Lower leg skin (tissue), 4 donors: ENCODE results near the gene PARK7. TPM values are rescaled to one million over a fixed set of nuclear protein-coding genes. Genes with fewer than 3 reads are reported as not detected.

Experiments
- DNase-seq, 2 donors: peaks; one replicate each; pipeline ENCODE4 v3.0.0-alpha.2; 2019; ENCODE audit warnings: low spot score in 2 of 2
- H3K4me3 ChIP-seq: fragments of 200-600 bp; sonication (generic); 2 replicates; pipeline ENCODE4 v1.5.1; 2017; ENCODE audit warnings: mild to moderate bottlenecking, low read depth; ENCODE audit not compliant: poor library complexity, severe bottlenecking
- POLR2A ChIP-seq, 2 donors: fragments of 450-650 bp; IDR thresholded peaks; one replicate each; pipeline ENCODE4 v1.6.1; 2016 to 2017; ENCODE audit warnings: antibody characterized with exemption in 2 of 2, mild to moderate bottlenecking in 1 of 2, moderate library complexity in 1 of 2
- WGBS, 2 donors: methylation state at CpG; one replicate each; pipeline ENCODE4 v1.1.5; 2018; 5-methylcytosine and 5-hydroxymethylcytosine counted together
- intact Hi-C: fragments of 100-400 bp; cut with DNase I; formaldehyde crosslinking; loops from one replicate; pipeline ENCODE4 v1.15.0; 2023; ENCODE audit warnings: low total_unique reads
- total RNA-seq, 4 donors: library from RNA; depleted of rRNA; stranded (reverse); fragments of >200 nt; gene quantifications; one replicate each; pipeline ENCODE4 v1.1.0, GENCODE V29; 2016
- TF ChIP-seq, protein P1 (sequence below), 3 donors: fragments of 450-650 bp; IDR thresholded peaks; one replicate each; pipeline ENCODE4 v1.5.1; 2016; ENCODE audit warnings: antibody characterized with exemption in 3 of 3, mild to moderate bottlenecking in 3 of 3, moderate library complexity in 2 of 3

Gene PARK7
- total RNA-seq, 4 donors from 2014 or later = 74.8 to 94.0 (median 87.8) TPM

DNA sequence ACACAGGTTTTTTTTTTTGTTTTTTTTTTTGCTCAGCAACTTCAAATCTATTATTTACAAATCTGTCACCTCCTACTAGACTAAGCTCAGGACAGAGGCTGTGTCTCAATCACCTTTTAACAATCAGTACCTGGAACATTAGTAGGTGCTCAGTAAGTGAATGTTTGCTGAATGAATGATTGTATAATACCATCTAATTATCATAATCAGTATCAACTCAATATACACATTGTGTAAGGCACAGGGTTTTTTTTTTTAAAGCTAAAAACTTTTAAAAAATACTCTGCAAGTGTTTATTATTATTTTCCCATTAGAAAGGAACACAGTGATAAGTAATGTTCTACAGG, 55.4 kb downstream of the PARK7 start:
- no peak overlapping the region for H3K4me3 ChIP-seq
- DNase-seq = no peak
- TF ChIP-seq, protein P1, sequence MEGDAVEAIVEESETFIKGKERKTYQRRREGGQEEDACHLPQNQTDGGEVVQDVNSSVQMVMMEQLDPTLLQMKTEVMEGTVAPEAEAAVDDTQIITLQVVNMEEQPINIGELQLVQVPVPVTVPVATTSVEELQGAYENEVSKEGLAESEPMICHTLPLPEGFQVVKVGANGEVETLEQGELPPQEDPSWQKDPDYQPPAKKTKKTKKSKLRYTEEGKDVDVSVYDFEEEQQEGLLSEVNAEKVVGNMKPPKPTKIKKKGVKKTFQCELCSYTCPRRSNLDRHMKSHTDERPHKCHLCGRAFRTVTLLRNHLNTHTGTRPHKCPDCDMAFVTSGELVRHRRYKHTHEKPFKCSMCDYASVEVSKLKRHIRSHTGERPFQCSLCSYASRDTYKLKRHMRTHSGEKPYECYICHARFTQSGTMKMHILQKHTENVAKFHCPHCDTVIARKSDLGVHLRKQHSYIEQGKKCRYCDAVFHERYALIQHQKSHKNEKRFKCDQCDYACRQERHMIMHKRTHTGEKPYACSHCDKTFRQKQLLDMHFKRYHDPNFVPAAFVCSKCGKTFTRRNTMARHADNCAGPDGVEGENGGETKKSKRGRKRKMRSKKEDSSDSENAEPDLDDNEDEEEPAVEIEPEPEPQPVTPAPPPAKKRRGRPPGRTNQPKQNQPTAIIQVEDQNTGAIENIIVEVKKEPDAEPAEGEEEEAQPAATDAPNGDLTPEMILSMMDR (IDR thresholded peaks at IDR 0.05) = no peak
- no peak for TF ChIP-seq POLR2A (IDR thresholded peaks at IDR 0.05)
- intact Hi-C loops = no loop called here

DNA sequence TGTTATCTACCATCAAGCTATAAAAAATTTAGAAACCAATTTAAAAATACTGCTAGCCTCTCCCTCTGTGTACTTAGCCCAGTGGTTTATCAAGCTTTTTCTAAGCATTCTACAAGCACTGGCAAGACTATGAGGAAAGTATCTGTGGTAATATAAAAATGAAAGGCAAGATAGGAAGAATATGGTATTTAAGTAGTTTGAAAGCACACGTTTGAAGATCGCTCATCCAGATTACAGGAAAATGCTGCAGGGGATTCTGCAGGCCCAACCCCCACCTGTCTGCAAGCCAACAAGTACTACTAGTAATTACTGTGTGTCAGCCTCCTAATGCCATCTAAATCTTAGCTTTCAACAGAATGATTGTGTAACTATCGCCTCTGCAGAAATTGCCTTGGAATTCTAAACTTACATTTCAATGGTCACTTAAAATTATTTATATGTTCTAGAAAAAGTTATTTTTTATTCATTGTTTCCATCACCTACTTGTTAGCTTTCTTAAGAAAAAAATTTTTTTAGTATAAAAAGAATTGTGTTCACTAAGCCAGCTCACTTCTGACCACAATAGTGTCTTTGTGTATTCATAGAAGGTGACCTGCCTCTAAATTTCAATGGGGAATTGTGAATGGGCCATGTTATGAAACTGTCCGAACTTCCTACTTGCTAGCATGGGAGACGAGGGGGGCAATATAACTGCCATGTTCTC, 56.1 kb downstream of the PARK7 start:
- intact Hi-C loops = no loop called here
- no peak overlapping the region for H3K4me3 ChIP-seq
- WGBS, 2 donors = 31 to 34% methylated on average over 5 of the region's 5 CpGs
- TF ChIP-seq, protein P1 (IDR thresholded peaks at IDR 0.05) = no peak
- no peak for TF ChIP-seq POLR2A (IDR thresholded peaks at IDR 0.05)
- DNase-seq = no peak

DNA sequence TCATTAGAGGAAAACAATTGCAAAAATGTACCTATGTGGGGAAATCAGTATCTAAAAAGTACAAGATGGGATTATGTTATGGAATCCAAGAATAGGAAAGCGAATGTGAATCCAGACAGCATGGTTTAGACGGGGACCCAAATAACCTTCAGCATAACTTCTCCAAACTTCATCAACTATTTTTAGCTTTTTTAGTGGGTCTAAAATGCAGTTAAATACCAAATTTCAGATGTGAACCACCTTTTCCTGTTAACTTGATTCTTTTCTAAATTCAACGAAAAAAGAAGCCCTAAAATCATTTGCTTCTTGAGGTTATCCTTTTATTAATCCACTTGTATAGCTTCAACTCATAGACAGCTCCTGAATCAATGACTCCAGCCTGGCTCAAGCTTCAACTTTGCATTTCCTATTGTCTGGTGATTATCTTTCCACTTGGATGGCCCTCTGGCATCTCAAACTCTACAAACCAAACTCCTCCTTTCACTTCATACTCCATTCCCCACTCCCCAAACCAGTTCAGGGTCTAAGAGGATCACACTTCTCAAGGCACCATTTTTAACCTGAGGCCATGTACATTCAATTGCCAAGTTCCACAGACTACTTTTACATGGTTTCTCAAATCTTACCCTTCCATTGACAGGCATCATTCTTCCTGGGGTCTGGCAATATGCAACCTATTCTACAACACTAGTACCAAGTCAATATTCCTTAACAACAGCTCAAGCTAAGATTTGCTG, 57.1 kb downstream of the PARK7 start:
- intact Hi-C loops = no loop called here
- 81 to 88% methylated on average over 3 of the region's 3 CpGs for WGBS, 2 donors
- H3K4me3 ChIP-seq = no peak overlapping the region
- DNase-seq = no peak
- TF ChIP-seq, protein P1 (IDR thresholded peaks at IDR 0.05) = no peak
- no peak for TF ChIP-seq POLR2A (IDR thresholded peaks at IDR 0.05)

DNA sequence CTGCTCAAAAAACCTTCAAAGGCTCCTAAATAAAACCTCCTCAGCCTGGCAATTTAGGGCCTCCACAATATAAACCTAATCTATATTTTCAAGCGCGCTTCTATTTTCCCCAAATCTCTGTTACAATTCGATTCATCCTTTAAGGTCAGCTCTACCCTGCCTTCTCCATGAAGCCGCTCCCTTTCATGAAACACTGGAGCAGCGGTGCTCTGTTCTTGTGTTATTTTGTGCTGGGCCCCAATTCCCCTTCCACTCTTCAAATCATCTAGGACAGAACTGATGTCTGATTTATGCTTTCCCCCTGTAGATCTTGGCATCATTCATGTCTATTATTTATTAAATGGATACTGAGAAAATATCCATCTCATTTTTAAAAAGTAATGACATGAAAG, 57.7 kb downstream of the PARK7 start:
- 91% methylated on average over 5 of the region's 5 CpGs for WGBS, 2 donors
- TF ChIP-seq, protein P1 (IDR thresholded peaks at IDR 0.05) = no peak
- no peak for TF ChIP-seq POLR2A (IDR thresholded peaks at IDR 0.05)
- DNase-seq = no peak

DNA sequence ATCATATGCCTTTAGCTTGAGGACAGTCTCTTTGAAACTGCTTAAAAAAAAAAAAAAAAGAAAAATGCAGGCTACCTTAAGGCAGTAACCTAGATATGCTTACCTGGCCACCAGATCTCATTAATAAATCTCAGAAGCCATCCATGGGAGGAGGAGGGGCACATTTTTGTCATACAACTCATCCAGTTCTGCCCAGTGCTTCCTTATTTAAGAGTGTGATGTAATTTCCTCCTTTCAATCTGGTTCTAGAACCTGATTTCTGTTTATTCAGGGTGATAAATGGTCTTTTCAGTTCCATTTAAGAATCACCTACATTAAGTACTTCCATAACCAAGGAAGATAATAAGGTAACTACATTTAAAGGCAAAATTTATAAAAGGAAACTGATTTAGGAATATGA, 58.5 kb downstream of the PARK7 start:
- no peak overlapping the region for H3K4me3 ChIP-seq
- TF ChIP-seq, protein P1 (IDR thresholded peaks at IDR 0.05) = no peak
- no peak for TF ChIP-seq POLR2A (IDR thresholded peaks at IDR 0.05)
- intact Hi-C loops = no loop called here
- DNase-seq = no peak

More for the DNA sequence above, 57.7 kb downstream of the PARK7 start:
- intact Hi-C loops = no loop called here
- H3K4me3 ChIP-seq = no peak overlapping the region
